Neural cell (in vitro differentiated cells): ENCODE measurements around the gene CCDC40.

Experiments used
- CTCF ChIP-seq: fragments of 450-650 bp; IDR thresholded peaks from 2 replicates; pipeline ENCODE4 v1.5.1; 2014; ENCODE audit warnings: antibody characterized with exemption, mild to moderate bottlenecking, moderate library complexity; ENCODE audit not compliant: poor library complexity, severe bottlenecking
- MXI1 ChIP-seq: fragments of 450-650 bp; conservative IDR thresholded peaks from 2 replicates; pipeline ENCODE4 v1.6.1; 2014; ENCODE audit warnings: antibody characterized with exemption, mild to moderate bottlenecking; ENCODE audit not compliant: poor library complexity, severe bottlenecking
- RAD21 ChIP-seq: fragments of 450-650 bp; conservative IDR thresholded peaks from 2 replicates; pipeline ENCODE4 v1.6.1; 2014; ENCODE audit warnings: antibody characterized with exemption, mild to moderate bottlenecking, moderate library complexity
- REST ChIP-seq: IDR thresholded peaks from 2 replicates; pipeline ENCODE4 v1.6.1; 2012; ENCODE audit warnings: borderline replicate concordance

- TF ChIP-seq CTCF = no peak
- TF ChIP-seq RAD21 = no peak
- TF ChIP-seq MXI1 = no peak
- no peak for TF ChIP-seq REST
Observed at GRCh38 chr17:80109066-80109660, 72.7 kb downstream of the CCDC40 start.
